ENCODE measurements around the gene SLC17A6.

The SLC17A6 gene

DNA sequence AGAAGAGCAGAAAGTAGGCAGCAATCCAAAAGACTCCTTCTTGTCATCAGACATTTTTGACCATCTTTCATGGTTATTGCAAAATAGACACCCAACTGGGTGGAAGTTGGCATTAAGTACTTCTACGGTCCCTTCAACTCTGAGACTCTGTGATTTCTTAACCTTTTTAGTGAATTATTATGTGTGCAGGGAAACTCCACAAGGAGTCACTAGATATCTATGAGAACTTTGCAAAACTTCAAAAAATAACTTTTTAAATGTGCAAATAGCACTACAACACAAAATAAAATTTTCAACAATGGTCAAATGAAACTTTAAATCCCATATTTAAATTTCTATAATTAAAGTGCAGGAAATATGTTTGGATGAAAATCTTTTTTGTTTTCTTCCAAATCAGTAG is 88.7 kb downstream of the SLC17A6 start:
- no peak for TF ChIP-seq POLR2A (IDR thresholded peaks at IDR 0.05; ENCODE audit: low read length)
- TF ChIP-seq GATA1 (IDR thresholded peaks at IDR 0.05; ENCODE audit: low read depth, low read length), result no peak
- DNase-seq, result no peak

Measured in erythroblast (primary cell).